Mucosa of rectum (tissue), 2 donors: ENCODE measurements around the gene APH1A.
"Not testable (repeated sequence)": the region's sequence is repeated elsewhere in the genome, so short reads cannot be mapped to it uniquely, and the experiment has no call there.

ENCODE experiments used
- H3K27ac ChIP-seq, 2 donors: one replicate each; pipeline ENCODE4 v1.7.0; 2013; ENCODE audit warnings: inconsistent platforms in 2 of 2, low read depth in 2 of 2, low read length in 2 of 2
- H3K27me3 ChIP-seq, 2 donors: one replicate each; pipeline ENCODE4 v1.7.0; 2013; ENCODE audit warnings: low read length in 2 of 2; ENCODE audit not compliant: control insufficient read depth in 2 of 2, insufficient read depth in 2 of 2
- H3K36me3 ChIP-seq, 2 donors: one replicate each; pipeline ENCODE4 v1.7.0; 2013; ENCODE audit warnings: low read length in 2 of 2; ENCODE audit not compliant: control insufficient read depth in 2 of 2, insufficient read depth in 2 of 2
- H3K4me1 ChIP-seq, 2 donors: one replicate each; pipeline ENCODE4 v1.7.0; 2013; ENCODE audit warnings: low read length in 2 of 2, mild to moderate bottlenecking in 1 of 2; ENCODE audit not compliant: control insufficient read depth in 2 of 2, insufficient read depth in 2 of 2
- H3K4me3 ChIP-seq, 2 donors: one replicate each; pipeline ENCODE4 v1.7.0; 2013; ENCODE audit warnings: low read length in 2 of 2
- H3K9ac ChIP-seq, 2 donors: one replicate each; pipeline ENCODE4 v1.7.0; 2013; ENCODE audit warnings: low read length in 2 of 2, low read depth in 1 of 2, mild to moderate bottlenecking in 1 of 2
- H3K9me3 ChIP-seq, 2 donors: one replicate each; pipeline ENCODE4 v1.7.0; 2013; ENCODE audit warnings: low read length in 2 of 2; ENCODE audit not compliant: control insufficient read depth in 2 of 2
- donor health status: healthy.
- donor health status: Normal muscosa, but diverticular disease.

The APH1A gene

GRCh38 chr1:150215855-150216254, 53.0 kb downstream of the APH1A start:
- not testable (repeated sequence) for H3K9ac ChIP-seq, H3K27ac ChIP-seq, H3K4me1 ChIP-seq, H3K4me3 ChIP-seq, H3K9me3 ChIP-seq, H3K27me3 ChIP-seq, H3K36me3 ChIP-seq
